ENCODE data around the gene ATP13A1.

DNA sequence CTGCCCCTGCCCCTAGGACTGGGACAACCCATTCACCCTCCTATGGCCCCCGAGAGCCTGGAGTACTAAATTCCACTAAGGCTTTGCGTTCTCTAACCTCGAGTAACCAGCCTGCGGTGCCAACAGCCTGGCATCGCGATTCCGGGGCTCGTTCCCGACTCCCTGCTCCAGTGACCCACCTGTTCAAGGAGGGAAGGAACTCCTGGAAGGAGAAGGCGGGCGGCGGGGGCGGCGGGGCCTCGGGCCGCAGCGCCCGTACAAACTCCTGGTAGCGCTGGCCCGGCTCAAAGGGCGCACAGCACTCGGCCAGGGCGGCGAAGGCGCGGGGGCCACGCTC is 26.3 kb downstream of the ATP13A1 start:
- TF ChIP-seq, protein P1, sequence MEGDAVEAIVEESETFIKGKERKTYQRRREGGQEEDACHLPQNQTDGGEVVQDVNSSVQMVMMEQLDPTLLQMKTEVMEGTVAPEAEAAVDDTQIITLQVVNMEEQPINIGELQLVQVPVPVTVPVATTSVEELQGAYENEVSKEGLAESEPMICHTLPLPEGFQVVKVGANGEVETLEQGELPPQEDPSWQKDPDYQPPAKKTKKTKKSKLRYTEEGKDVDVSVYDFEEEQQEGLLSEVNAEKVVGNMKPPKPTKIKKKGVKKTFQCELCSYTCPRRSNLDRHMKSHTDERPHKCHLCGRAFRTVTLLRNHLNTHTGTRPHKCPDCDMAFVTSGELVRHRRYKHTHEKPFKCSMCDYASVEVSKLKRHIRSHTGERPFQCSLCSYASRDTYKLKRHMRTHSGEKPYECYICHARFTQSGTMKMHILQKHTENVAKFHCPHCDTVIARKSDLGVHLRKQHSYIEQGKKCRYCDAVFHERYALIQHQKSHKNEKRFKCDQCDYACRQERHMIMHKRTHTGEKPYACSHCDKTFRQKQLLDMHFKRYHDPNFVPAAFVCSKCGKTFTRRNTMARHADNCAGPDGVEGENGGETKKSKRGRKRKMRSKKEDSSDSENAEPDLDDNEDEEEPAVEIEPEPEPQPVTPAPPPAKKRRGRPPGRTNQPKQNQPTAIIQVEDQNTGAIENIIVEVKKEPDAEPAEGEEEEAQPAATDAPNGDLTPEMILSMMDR (IDR thresholded peaks at IDR 0.05) = no peak
- no peak for TF ChIP-seq POLR2A (IDR thresholded peaks at IDR 0.05)

All from Peyer's patch (tissue), 4 donors.